HG03135 (cell line): ENCODE data around the gene KCNQ1.

Experiments used
- ATAC-seq: cut with Tn5 transposase; IDR thresholded peaks from one replicate; pipeline ENCODE4 v1.9.1; 2021; ENCODE audit warnings: mild to moderate bottlenecking, moderate library complexity; ENCODE audit not compliant: unreplicated experiment

The KCNQ1 gene

DNA sequence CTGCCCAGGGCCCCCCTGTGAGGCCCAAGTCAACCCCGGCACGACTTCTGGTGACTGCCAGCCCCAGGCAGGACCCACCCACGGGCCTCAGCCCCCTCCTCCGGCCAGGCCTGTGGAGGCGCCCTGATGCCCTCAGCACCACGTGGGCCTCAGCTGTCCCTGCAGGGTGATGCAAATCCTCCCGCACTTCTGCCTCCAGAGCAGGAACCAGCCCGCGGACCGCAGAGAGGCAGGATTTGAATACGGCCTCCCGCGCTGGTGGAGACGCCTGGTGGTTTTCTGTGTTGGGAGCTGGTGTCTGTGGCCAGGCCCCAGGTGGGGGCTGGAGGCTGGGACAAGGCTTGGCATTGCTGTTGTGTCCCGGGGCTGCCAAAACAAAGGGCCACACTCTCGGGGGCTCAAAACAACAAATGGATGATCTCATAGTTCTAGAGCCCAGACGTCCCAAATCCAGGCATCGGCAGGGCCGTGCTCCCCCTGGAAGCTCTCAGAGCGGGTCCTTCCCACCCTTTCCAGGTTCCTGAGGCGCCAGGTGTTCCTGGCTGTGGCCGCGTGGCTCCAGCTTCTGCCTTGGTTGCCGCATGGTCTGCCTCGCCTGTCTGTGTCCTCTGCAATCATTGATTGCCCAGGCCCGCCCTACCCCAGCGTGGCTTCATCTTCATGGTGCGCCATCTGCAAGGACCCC lies 19.9 kb upstream of the KCNQ1 start:
- ATAC-seq, result no peak

DNA sequence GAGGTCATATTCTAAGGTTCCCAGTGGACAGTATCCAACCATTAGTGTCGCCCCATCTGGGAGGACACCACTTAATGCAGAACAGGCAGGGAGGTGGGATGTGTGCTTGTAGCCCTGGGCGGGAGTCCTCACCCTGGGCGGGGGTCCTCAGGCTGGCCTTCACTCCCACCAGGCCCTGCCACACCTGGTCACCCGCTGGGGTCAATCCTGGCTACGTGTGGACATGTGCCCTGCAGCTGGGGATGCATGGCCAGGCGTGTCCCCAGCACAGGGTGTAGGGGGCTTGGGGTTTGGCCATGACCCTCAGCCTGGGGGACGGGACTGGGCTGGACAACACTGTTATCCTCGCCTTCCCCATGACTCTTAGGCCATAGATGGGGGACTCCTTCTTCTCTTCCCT lies 19.3 kb upstream of the KCNQ1 start:
- ATAC-seq, result no peak

GRCh38 chr11:2426221-2426620 lies 18.6 kb upstream of the KCNQ1 start:
- ATAC-seq, result no peak

DNA sequence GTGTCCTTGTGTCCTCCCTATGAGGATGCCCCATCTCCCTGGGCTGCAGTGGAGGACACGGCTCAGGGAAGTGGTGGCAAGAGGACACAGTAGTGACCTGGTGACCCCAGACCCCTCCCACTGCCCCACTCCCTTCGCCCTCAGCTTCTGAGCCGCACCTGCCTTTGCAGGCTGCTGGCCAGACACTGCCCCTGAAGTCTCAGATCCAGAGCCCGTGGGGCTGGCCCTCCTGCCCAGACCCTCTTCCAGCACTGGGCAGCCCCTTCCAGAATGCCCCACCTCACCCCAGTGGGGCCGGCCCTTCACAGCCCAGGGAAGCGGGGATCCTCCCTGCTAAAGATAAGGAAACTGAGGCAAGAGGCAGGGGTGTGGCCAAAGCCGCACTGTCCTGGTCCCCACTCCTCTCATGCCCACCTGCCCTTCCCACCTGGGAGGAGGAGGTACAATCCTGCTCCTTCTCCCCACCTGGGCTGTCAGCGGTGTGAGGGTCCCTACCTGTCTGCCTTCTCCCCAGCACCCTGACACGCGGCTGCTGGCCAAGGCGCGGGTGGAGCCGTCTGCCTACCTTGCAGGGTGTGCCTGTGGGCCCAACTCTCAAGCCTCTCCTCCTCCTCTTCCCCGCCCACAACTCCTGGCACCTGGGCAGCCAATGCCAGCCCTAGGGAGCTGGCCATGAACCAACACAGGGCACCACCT lies 17.8 kb upstream of the KCNQ1 start:
- ATAC-seq, result no peak

DNA sequence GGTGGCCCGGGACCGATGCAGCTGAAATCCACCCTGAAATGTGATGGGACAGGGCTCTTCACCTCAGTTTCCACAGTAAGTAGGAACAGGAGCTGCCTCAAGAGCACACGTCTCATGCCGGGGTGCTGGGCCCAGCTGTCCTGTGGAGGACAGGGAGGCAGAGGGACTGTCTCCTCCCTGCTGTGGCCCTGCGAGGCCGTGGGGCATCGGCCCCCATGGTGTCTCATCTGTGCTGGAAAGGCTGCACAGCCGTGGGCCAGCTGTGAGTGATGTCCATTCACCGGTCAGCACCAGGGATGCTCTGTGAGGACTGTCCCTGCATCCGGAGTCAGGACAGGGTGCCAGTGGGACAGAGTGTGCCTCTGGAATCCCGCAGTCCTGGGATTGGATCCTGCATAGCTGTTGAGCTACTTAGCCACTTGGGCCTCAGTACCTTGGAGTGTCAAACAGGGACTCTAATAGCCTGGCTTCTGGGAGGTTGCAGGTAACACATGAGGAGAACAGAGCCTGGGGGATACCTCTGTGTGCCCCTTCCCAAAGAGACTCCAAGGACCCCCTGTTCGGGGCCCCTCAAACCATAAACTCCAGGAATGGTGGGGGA lies 17.0 kb upstream of the KCNQ1 start:
- no peak for ATAC-seq

DNA sequence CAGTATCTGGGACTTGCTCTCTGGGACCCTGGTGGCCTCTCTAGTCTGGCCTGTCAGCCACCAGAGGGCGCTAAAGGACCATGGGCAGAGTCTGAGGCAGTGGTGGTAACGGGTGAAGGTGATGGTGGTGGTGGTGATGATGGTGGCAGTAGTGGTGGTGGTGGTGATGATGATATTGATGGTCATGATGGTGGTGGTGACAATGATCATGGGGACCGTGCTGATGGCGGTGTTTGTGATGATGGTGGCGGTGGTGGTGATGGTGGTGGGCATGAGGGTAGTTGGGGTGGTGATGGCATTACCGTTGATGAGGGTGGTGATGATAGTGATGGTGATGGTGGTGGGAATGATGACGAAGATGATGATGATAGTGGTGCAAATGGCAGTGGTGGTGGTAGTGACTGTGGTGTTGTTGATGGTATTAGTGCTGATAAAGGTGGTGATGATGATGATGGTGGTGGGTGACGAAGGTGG lies 16.4 kb upstream of the KCNQ1 start:
- ATAC-seq, result no peak

GRCh38 chr11:2431395-2431794 lies 13.4 kb upstream of the KCNQ1 start:
- ATAC-seq, result no peak

DNA sequence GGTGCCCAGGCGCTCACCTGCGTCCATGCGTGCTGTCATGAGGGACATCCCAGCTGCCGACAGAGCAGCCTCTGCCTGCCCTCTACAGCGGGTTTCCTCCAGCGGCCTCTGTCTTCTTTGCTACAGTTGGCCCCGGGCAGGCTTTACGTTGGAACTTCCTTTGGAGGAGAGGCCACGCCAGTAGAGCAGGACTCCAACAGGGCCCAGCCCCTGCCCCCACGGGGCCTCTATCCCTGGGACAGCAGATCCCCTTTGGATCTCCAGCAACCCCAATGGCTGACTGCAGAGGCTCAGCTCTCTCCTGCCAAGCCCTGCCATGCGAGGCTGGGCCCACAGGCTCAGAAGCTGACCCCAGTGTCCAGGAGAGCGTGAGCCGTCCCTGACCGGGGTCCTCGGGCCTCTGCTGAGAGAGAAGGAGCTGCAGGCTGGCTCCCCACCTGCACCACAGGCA lies 12.6 kb upstream of the KCNQ1 start:
- ATAC-seq, result no peak

- no peak for ATAC-seq
Observed at GRCh38 chr11:2432628-2433071, 12.2 kb upstream of the KCNQ1 start.

- ATAC-seq, result no peak
Observed at GRCh38 chr11:2433106-2433925, 11.5 kb upstream of the KCNQ1 start.

GRCh38 chr11:2434008-2434407 lies 10.8 kb upstream of the KCNQ1 start:
- no peak for ATAC-seq

DNA sequence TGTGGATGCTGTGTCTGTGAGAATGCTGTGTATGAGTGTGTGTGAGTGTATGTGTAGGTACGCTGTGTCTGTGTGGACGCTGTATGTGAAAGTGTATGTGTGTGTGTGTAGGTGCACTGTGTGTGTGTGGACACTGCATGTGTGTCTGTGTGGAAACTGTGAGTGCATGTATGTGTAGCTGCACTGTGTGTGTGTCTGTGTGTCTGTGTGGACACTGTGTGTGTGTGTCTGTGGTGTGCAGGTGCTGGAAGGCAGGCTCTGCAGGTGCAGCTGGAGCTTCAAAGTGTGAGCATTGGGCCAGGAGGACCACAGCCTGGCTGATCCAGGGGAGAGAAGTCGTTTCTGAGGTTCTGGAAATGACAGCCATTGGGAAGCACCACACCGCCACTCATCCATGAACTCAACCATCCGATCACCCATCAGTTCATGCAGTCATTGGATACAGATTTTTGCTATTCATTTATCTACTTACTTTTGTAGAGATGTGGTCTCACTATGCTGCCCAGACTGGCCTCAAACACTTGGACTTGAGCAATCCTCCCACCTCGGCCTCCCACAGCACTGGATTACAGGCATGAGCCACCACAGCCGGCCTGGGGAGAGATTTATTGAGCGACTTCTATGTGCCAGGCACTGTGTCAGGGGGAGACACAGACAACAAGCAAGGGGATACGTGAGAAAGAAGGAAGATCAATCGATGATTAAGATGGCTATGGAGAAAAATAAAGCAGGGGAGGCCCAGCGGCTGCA lies 10.1 kb upstream of the KCNQ1 start:
- no peak for ATAC-seq

GRCh38 chr11:2435288-2436012 lies 9.4 kb upstream of the KCNQ1 start:
- no peak for ATAC-seq

GRCh38 chr11:2436013-2436520 lies 8.7 kb upstream of the KCNQ1 start:
- no peak for ATAC-seq

DNA sequence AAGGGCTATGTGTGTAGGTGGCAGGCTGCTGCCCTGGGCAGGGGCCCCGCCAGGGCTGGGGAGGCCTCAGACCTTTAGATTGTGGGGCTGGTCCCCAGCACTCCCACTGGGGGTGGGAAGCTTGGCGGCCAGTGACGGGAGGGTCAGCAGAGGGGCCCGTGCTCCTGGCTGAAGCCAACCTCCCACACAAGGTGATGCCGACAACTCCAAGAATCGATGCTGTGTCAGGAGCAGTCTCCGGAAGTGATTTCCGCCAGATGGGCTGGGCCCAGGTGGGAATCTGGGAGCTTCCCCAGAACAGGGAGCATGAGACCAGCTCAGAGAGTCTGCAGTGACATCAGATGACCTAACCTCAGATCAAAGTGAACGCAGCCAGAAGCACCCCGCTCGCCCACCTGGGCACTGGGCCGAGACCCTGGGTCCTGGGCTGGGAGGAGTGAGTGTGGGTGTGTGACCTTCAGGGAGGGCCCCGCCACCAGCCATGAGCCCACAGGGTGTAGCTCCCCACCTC lies 8.2 kb upstream of the KCNQ1 start:
- ATAC-seq, result no peak

- no peak for ATAC-seq
Observed at GRCh38 chr11:2437516-2437915, 7.3 kb upstream of the KCNQ1 start.

DNA sequence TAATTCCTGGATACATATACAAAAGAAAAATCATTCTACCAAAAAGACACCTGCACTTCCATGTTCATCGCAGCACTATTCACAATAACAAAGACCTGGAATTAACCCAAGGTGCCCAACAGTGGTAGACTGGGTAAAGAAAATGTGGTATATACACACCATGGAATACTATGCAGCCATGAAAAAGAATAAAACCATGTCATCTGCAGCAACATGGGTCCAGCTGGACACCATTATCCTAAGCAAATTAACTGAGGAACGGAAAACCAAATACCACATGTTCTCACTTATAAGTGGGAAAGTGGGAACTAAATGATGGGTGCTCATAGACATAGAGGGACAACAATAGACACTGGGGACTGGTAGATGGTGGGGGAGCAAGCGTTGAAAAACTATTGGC lies 5.0 kb upstream of the KCNQ1 start:
- ATAC-seq, result no peak

- no peak for ATAC-seq
Observed at GRCh38 chr11:2440646-2441045, 4.2 kb upstream of the KCNQ1 start.

DNA sequence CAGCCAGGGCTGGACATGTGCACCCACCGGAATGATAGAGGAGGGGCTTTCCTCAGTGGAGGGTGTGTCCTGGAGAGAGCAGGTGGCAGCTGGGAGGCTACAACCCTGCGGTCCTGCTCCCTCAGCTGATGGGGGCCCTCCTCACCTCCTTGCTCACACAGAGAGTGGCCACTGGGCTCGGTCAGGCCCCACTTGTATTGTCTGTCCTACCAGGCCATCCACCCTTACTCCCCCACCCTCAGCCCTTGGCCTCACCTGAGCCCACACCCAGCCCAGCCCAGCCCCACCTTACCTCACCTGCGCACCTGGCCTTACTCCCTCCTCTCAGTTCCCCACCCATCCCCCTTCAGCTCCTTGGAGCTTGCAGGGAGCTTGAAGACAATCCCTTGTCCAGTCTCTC lies 3.6 kb upstream of the KCNQ1 start:
- ATAC-seq, result no peak
